Neural cell (in vitro differentiated cells): ENCODE results near the gene ERICH6.

Source experiments
- CTCF ChIP-seq: fragments of 450-650 bp; IDR thresholded peaks from 2 replicates; pipeline ENCODE4 v1.5.1; 2014; ENCODE audit warnings: antibody characterized with exemption, mild to moderate bottlenecking, moderate library complexity; ENCODE audit not compliant: poor library complexity, severe bottlenecking
- RAD21 ChIP-seq: fragments of 450-650 bp; conservative IDR thresholded peaks from 2 replicates; pipeline ENCODE4 v1.6.1; 2014; ENCODE audit warnings: antibody characterized with exemption, mild to moderate bottlenecking, moderate library complexity
- REST ChIP-seq: IDR thresholded peaks from 2 replicates; pipeline ENCODE4 v1.6.1; 2012; ENCODE audit warnings: borderline replicate concordance

DNA sequence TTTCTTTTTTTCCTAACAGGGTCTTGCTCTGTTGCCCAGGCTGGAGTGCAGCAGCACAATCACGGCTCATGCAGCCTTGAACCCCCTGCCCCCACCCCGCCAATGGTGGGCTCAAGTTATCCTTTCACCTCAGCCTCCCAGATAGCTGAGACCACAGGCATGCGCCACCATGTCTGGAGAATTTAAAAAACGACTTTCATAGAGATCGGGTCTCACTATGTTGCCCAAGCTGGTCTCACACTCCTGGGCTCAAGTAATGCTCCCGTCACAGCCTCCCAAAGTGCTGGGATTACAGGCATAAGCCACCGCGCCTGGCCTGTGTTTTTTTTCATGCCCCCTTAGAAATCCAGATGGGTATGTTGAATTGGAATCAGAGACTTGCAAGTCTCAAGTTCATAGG lies 40.3 kb downstream of the ERICH6 start:
- TF ChIP-seq RAD21 (no peak), CTCF (no peak), REST (no peak)
